Activated CD4-positive, alpha-beta T cell treated with anti-CD3 and anti-CD28 coated beads for 4 hours (primary cell): Measurements from ENCODE around the gene C1orf210.

Experiments used
- DNase-seq, 2 donors: peaks; one replicate each; pipeline ENCODE4 v3.0.0-alpha.2; 2020

Gene C1orf210

GRCh38 chr1:43311521-43311920, 26.1 kb upstream of the C1orf210 start:
- DNase-seq, result no peak

- no peak for DNase-seq
Measured at GRCh38 chr1:43309405-43310025, 24.1 kb upstream of the C1orf210 start.

GRCh38 chr1:43308635-43309404, 23.4 kb upstream of the C1orf210 start:
- no peak for DNase-seq

- DNase-seq, result no peak
Measured at GRCh38 chr1:43307458-43308158, 22.2 kb upstream of the C1orf210 start.

- DNase-seq, result no peak
Measured at GRCh38 chr1:43306688-43307457, 21.5 kb upstream of the C1orf210 start.

- DNase-seq, result no peak
Measured at GRCh38 chr1:43305926-43306687, 20.7 kb upstream of the C1orf210 start.

GRCh38 chr1:43305461-43305860, 20.1 kb upstream of the C1orf210 start:
- DNase-seq, result no peak

- DNase-seq, result no peak
Measured at GRCh38 chr1:43304771-43305300, 19.5 kb upstream of the C1orf210 start.

GRCh38 chr1:43304314-43304681, 18.9 kb upstream of the C1orf210 start:
- DNase-seq, result no peak

- no peak for DNase-seq
Measured at GRCh38 chr1:43303471-43304313, 18.3 kb upstream of the C1orf210 start.

- DNase-seq, result no peak
Measured at GRCh38 chr1:43302721-43303470, 17.5 kb upstream of the C1orf210 start.

GRCh38 chr1:43302201-43302600, 16.8 kb upstream of the C1orf210 start:
- no peak for DNase-seq

GRCh38 chr1:43300378-43301094, 15.2 kb upstream of the C1orf210 start, which contains the start of gene TIE1:
Gene TIE1, plus strand, starts transcription at chr1:43300982. Its CDS starts 90 bp downstream, at chr1:43301072.
- no peak for DNase-seq

GRCh38 chr1:43299101-43299500, 13.7 kb upstream of the C1orf210 start:
- DNase-seq, result no peak

- no peak for DNase-seq
Measured at GRCh38 chr1:43298055-43298454, 12.7 kb upstream of the C1orf210 start.

GRCh38 chr1:43296207-43296606, 10.8 kb upstream of the C1orf210 start:
- no peak for DNase-seq

- DNase-seq, result no peak
Measured at GRCh38 chr1:43294761-43295160, 9.4 kb upstream of the C1orf210 start.

- DNase-seq, result no peak
Measured at GRCh38 chr1:43293896-43294760, 8.7 kb upstream of the C1orf210 start.

- DNase-seq, result no peak
Measured at GRCh38 chr1:43293176-43293575, 7.8 kb upstream of the C1orf210 start.
